ENCODE data around the gene TBC1D32.
"Not testable (repeated sequence)": the region's sequence is repeated elsewhere in the genome, so short reads cannot be mapped to it uniquely, and the experiment has no call there.

TBC1D32 gene

DNA sequence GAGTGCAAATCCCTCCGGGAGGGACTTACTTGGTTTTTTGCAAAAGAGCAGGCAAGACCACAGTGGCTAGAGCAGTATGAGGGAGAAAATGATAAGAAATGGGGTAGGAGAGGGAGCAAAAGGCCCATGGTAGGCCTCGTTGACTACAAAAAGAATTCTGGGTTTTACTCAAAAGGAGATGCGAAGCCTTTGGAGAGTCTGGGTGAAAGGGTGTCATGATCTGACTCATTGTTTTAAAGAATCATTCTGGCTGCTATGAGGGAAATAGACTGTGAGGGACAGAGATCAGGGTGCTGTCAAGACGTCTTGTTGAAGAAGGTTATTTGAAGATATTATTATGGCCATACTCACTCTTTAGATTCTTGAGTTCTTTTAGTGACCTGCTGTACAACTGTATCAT is 13.0 kb downstream of the TBC1D32 start:
- peak; percentile 2 for DNase-seq (ENCODE audit: low read depth)
- no peak for TF ChIP-seq CTCF (conservative IDR thresholded peaks at IDR 0.05; ENCODE audit: low read depth, low read length)
- H3K4me3 ChIP-seq (ENCODE audit: low read depth, low read length) = no peak overlapping the region

DNA sequence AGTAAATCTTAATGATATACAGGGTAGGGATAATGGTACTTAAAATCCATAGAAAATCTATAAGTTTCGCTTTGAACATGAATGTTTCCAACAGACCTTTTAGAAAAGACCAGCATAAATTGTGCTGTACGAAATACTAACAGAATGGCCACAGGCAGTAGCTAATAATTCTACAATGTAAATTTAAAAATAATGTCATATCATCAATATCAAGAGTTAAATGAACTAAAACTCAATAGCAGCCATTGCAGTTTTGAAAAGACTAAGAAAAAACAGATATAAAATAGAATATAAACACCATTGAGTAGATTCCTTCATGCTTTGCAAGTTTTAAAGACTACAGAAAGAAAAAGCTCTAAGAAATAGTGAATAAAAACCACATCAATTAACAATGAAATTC is 14.7 kb downstream of the TBC1D32 start:
- TF ChIP-seq CTCF (conservative IDR thresholded peaks at IDR 0.05; ENCODE audit: low read depth, low read length) = no peak
- H3K4me3 ChIP-seq (ENCODE audit: low read depth, low read length) = no peak overlapping the region
- no peak for DNase-seq (ENCODE audit: low read depth)

DNA sequence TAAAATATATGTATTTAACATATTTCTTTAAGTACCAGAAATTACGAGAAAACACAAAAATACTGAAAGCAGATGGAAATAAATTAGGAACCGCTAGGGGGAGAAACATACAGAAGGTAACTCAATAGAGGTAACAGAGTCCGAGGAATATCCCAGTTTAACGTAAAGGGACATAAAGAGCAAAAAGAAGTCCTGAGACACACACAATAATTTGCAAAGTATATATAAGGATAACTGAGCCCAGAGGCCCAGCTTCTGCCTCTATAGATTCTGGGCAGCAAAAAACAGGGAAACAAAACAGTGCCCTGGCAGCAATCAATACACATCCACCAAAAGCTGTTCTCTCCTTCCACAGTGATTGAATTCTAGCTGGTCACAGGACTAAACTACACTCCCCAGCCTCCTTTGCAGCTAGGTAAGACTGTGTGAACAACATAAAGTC is 15.1 kb downstream of the TBC1D32 start:
- peak; percentile 43 for DNase-seq (ENCODE audit: low read depth)
- TF ChIP-seq CTCF (conservative IDR thresholded peaks at IDR 0.05; ENCODE audit: low read depth, low read length) = peak; percentile 44
- peak overlapping the region; percentile 42 for H3K4me3 ChIP-seq (ENCODE audit: low read depth, low read length)

DNA sequence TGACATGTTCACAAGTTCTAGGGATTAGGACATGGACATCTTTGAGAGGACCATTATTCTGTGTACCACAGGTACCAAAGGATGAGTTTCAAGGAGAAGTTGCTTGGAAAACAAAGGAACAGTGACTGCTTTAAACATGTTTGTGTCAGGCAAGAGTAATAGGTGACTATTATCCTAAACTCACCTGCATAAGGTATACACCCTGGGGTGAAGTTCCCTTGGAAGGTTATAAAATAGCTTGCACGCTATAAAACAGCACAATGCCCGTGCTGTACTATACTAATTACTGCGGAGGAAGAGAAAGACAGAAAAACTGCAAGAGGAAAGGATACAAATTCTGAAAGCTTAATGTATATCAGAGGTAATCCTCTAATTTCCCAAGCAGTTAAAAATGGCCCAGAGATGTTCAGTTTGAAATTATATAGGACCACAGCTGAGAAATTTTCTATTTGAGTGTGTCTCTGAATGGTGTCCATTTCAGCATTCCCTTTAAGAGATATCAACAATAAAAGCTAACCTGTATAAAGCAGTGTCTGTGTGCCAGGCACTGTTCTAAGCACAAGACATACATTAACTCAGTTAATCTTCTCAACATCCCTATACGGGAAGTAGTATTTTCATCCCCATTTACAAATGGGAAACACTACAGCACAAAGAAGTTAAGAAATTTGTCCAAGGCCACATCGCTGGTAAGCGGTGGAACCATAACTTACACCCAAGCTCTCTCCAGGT is 19.7 kb downstream of the TBC1D32 start:
- no peak for TF ChIP-seq CTCF (conservative IDR thresholded peaks at IDR 0.05; ENCODE audit: low read depth, low read length)
- DNase-seq (ENCODE audit: low read depth) = no peak
- no peak overlapping the region for H3K4me3 ChIP-seq (ENCODE audit: low read depth, low read length)

DNA sequence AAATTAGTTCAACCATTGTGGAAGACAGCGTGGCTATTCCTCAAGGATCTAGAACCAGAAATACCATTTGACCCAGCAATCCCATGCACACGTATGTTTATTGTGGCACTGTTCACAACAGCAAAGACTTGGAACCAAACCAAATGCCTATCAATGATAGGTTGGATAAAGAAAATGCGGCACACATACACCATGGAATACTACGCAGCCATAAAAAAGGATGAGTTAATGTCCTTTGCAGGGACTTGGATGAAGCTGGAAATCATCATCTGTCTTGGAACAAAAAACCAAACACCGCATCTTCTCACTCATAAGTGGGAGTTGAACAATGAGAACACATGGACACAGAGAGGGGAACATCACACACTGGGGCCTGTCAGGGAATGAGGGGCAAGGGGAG is 22.5 kb downstream of the TBC1D32 start:
- not testable (repeated sequence) for DNase-seq (ENCODE audit: low read depth); H3K4me3 ChIP-seq (ENCODE audit: low read depth, low read length)

DNA sequence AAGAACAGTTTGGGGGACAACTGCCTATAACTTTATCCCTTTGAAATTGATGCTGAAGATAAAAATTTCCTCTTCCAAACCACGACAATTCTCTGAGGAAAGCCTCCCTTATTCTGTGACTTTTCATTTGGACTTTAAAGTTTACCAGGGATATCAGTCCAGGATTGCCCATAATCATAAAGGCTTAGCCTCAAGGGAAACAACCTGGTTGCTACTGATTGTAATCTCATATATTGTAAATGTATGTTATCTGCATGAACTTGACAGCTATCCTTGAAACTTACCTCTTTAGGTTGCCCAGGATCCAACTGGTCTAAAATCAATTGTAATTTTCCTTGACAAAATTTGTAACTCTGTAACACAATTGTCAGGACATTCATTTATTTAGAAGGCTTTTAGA is 23.8 kb downstream of the TBC1D32 start:
- TF ChIP-seq CTCF (conservative IDR thresholded peaks at IDR 0.05; ENCODE audit: low read depth, low read length) = no peak
- DNase-seq (ENCODE audit: low read depth) = peak; percentile 8
- no peak overlapping the region for H3K4me3 ChIP-seq (ENCODE audit: low read depth, low read length)

- no peak for TF ChIP-seq CTCF (conservative IDR thresholded peaks at IDR 0.05; ENCODE audit: low read depth, low read length)
- H3K4me3 ChIP-seq (ENCODE audit: low read depth, low read length) = no peak overlapping the region
- peak; percentile 88 for DNase-seq (ENCODE audit: low read depth)
Observed at GRCh38 chr6:121309768-121310469, 24.4 kb downstream of the TBC1D32 start.

Data from choroid plexus epithelial cell (primary cell).